KMS-11 (cell line): ENCODE measurements around the gene TSPAN10.
A peak's percentile ranks its signal among the peaks of the same experiment; 100 is the strongest.

Experiments used
- H2AFZ ChIP-seq: fragments of 200-600 bp; sonication (generic); 2 replicates; pipeline ENCODE4 v1.6.1; 2016; ENCODE audit warnings: antibody characterized with exemption, mixed run types, low read depth
- H3K27ac ChIP-seq: fragments of 200-600 bp; sonication (generic); 2 replicates; pipeline ENCODE4 v1.6.1; 2016; ENCODE audit warnings: mild to moderate bottlenecking, mixed run types
- H3K27me3 ChIP-seq: fragments of 200-600 bp; sonication (generic); 2 replicates; pipeline ENCODE4 v1.6.1; 2017; ENCODE audit warnings: mild to moderate bottlenecking, low read depth, mixed run types, moderate library complexity; ENCODE audit not compliant: insufficient read depth
- H3K36me3 ChIP-seq: fragments of 200-600 bp; sonication (generic); 2 replicates; pipeline ENCODE4 v1.6.1; 2017; ENCODE audit warnings: mild to moderate bottlenecking, mixed run types; ENCODE audit not compliant: insufficient read depth
- H3K4me1 ChIP-seq: fragments of 200-600 bp; sonication (generic); 2 replicates; pipeline ENCODE4 v1.6.1; 2016; ENCODE audit warnings: mild to moderate bottlenecking, low read depth, mixed run types; ENCODE audit not compliant: poor library complexity, severe bottlenecking
- H3K4me2 ChIP-seq: fragments of 200-600 bp; sonication (generic); 2 replicates; pipeline ENCODE4 v1.7.0; 2016; ENCODE audit warnings: mild to moderate bottlenecking, mixed run types
- H3K4me3 ChIP-seq: fragments of 200-600 bp; sonication (generic); IDR thresholded peaks from 2 replicates; pipeline ENCODE4 v1.6.1; 2017; ENCODE audit warnings: low read depth, low read length, mixed read lengths; ENCODE audit not compliant: insufficient read depth
- H3K79me2 ChIP-seq: fragments of 200-600 bp; sonication (generic); 2 replicates; pipeline ENCODE4 v1.6.1; 2016; ENCODE audit warnings: low read depth, mixed run types; ENCODE audit not compliant: insufficient read depth
- H3K9ac ChIP-seq: fragments of 200-600 bp; sonication (generic); 2 replicates; pipeline ENCODE4 v1.6.1; 2016; ENCODE audit warnings: mild to moderate bottlenecking, mixed run types
- H4K20me1 ChIP-seq: fragments of 200-600 bp; sonication (generic); 2 replicates; pipeline ENCODE4 v1.6.1; 2016; ENCODE audit warnings: mild to moderate bottlenecking, mixed run types; ENCODE audit not compliant: insufficient read depth
- TF ChIP-seq, protein P1 (sequence below): fragments of 200-600 bp; sonication (generic); conservative IDR thresholded peaks from 2 replicates; pipeline ENCODE4 v1.6.1; 2017; ENCODE audit warnings: low read depth, mild to moderate bottlenecking, antibody characterized with exemption, low read length, moderate library complexity, mixed read lengths

TSPAN10 gene

DNA sequence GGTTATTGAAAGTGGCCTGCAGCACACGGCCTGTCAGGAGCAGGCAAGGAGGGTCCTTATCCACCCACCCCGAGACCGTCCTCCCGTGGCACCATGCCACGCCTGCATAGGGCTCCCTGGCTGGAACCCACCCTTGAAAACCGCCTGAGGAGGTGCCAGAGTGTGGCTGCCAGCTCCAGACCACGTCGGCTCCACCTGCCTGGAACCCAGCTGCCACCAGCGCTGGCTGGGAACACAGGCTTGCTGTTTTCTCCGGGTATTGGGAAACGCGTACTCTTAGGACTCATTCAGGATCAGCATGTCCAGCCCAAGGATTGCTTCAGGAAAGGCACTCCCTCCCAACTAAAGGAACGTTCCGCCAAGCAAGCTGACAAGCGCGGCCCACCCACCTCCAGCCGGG is 39.9 kb downstream of the TSPAN10 start:
- Histone ChIP-seq H3K79me2 (peaks cover 8% of the 10 kb centered on the region; the same call in 1 of the 2 replicates), H3K4me2 (no peak overlapping the region), H3K27ac (no peak overlapping the region), H4K20me1 (no peaks in the 10 kb centered on the region), H3K9ac (no peak overlapping the region), H3K27me3 (no peaks in the 10 kb centered on the region), H3K4me3 (no peak overlapping the region), H3K36me3 (no peaks in the 10 kb centered on the region), H2AFZ (no peak overlapping the region), H3K4me1 (no peaks in the 10 kb centered on the region)
- TF ChIP-seq, protein P1, sequence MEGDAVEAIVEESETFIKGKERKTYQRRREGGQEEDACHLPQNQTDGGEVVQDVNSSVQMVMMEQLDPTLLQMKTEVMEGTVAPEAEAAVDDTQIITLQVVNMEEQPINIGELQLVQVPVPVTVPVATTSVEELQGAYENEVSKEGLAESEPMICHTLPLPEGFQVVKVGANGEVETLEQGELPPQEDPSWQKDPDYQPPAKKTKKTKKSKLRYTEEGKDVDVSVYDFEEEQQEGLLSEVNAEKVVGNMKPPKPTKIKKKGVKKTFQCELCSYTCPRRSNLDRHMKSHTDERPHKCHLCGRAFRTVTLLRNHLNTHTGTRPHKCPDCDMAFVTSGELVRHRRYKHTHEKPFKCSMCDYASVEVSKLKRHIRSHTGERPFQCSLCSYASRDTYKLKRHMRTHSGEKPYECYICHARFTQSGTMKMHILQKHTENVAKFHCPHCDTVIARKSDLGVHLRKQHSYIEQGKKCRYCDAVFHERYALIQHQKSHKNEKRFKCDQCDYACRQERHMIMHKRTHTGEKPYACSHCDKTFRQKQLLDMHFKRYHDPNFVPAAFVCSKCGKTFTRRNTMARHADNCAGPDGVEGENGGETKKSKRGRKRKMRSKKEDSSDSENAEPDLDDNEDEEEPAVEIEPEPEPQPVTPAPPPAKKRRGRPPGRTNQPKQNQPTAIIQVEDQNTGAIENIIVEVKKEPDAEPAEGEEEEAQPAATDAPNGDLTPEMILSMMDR, result no peak

DNA sequence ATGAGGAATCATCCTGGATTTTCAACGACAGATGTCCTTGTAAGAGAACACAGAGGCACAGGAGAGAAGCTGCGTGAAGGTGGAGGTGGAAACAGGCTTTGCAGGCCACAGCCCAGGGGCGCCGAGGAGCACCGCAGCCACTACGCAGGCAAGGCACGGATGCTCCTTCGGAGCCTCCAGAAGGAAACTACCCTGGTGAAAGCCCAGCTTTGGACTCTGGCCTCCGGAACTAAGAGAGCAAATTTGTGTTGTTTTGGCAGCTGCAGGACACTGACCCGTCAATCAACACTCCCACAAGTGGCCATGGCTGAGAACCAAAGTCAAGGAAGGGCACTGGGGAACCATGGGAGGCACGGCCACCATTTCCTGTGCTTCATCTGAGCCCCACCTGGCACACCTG is 43.2 kb downstream of the TSPAN10 start:
- H3K9ac ChIP-seq, result no peak overlapping the region
- H3K4me2 ChIP-seq, result no peak overlapping the region
- H2AFZ ChIP-seq, result no peak overlapping the region
- H3K4me1 ChIP-seq, result peaks cover 15% of the 10 kb centered on the region
- no peak overlapping the region for H3K27ac ChIP-seq
- H3K4me3 ChIP-seq, result no peak overlapping the region
- no peaks in the 10 kb centered on the region for H3K36me3 ChIP-seq
- no peaks in the 10 kb centered on the region for H3K27me3 ChIP-seq
- TF ChIP-seq, protein P1, result no peak
- no peaks in the 10 kb centered on the region for H4K20me1 ChIP-seq
- H3K79me2 ChIP-seq, result peaks cover 37% of the 10 kb centered on the region

DNA sequence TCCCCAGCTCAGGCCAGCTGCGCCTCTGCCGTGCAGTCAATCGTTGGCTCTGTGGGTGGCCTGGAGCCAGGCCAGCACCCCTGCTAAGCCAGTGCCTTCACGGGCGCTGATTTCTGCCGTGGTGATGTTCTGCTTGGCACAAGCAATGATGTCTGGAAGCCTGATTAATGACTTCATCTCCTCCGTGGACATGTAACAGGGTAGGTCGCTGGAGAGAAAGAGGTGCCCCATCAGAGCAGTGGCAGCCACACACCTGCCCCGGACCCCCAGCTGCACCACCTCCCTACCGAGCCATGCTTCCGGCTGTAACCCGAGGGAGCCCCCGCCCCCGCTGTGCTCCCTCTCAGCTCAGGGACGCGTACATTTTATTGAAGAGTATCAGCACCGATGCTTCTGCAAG is 44.7 kb downstream of the TSPAN10 start:
- peaks cover 26% of the 10 kb centered on the region for H3K4me1 ChIP-seq
- no peak overlapping the region for H3K9ac ChIP-seq
- no peak overlapping the region for H3K27ac ChIP-seq
- H3K79me2 ChIP-seq, result peaks cover 53% of the 10 kb centered on the region
- no peaks in the 10 kb centered on the region for H4K20me1 ChIP-seq
- H3K27me3 ChIP-seq, result no peaks in the 10 kb centered on the region
- no peak overlapping the region for H3K4me2 ChIP-seq
- TF ChIP-seq, protein P1, result no peak
- no peak overlapping the region for H3K4me3 ChIP-seq
- H3K36me3 ChIP-seq, result peaks cover 7% of the 10 kb centered on the region; the same call in 1 of the 2 replicates
- H2AFZ ChIP-seq, result no peak overlapping the region

DNA sequence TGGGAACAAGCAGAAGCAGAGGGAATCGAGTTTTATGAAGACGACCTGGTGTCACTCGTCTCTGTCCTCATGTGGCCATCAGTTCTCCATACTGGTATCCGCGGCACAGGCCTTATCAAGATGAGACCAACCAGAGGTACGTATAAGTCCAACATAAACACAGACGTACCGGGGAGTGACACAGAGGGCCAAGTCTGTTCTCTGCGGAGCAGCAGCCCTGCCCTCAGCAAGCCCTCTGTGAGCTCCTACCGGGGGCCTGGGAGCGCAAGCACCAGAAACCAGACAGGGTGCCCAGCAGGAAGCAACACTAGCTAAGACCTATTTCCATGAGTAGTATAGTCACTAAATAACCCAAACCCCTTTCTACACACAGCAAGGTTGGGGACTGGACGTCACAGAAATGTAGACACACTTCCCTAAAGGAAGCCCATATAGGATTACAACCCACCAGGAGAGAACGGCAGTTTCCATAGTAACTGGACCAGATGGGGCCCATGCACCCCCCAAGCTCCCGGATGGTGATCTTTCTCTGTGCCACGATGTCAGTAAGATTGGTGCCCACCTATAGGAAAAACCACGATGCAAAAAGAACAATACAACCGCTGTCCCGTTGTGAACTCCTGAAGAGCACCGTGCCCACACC is 45.7 kb downstream of the TSPAN10 start:
- Histone ChIP-seq H3K27me3 (no peaks in the 10 kb centered on the region), H3K36me3 (peaks cover 12% of the 10 kb centered on the region; the same call in 1 of the 2 replicates), H3K79me2 (peaks cover 55% of the 10 kb centered on the region), H3K4me3 (peak overlapping the region; percentile 3), H3K9ac (peak overlapping the region; percentile 85; the same call in 1 of the 2 replicates), H4K20me1 (no peaks in the 10 kb centered on the region), H3K4me1 (peaks cover 26% of the 10 kb centered on the region), H2AFZ (peak overlapping the region; percentile 21; the same call in 1 of the 2 replicates), H3K4me2 (peak overlapping the region; percentile 85), H3K27ac (no peak overlapping the region)
- TF ChIP-seq, protein P1, result no peak
